WTC11 (cell line): Measurements from ENCODE around the gene BCL7C. TPM values are rescaled to one million over a fixed set of nuclear protein-coding genes. Genes with fewer than 3 reads are reported as not detected.

ENCODE experiments used
- ATAC-seq: fragments of 200-7000 bp; cut with Tn5 transposase; 2 replicates; pipeline ENCODE4 v1.10.0; 2021; ENCODE audit warnings: mild to moderate bottlenecking, moderate library complexity
- CTCF ChIA-PET: fragments of 300-600 bp; sonication (Branson Sonifier 250); formaldehyde crosslinking; loops from one replicate; lab custom pipeline; 2021; ENCODE audit warnings: antibody characterized with exemption; lab: Charles Lee
- POLR2A ChIA-PET: fragments of 350-600 bp; sonication (Branson Sonifier 250); formaldehyde crosslinking; loops from one replicate; lab custom pipeline; 2021; ENCODE audit warnings: antibody characterized with exemption; lab: Charles Lee
- DNase-seq: peaks from one replicate; pipeline ENCODE4 v3.0.0; 2021; ENCODE audit warnings: low spot score
- H3K27ac Mint-ChIP-seq: 2 replicates; pipeline ENCODE4 v1.8.0; 2021; ENCODE audit warnings: mixed read lengths
- H3K27me3 Mint-ChIP-seq: 2 replicates; pipeline ENCODE4 v1.8.0; 2021; ENCODE audit warnings: low read depth, mild to moderate bottlenecking, moderate library complexity, mixed read lengths
- H3K36me3 Mint-ChIP-seq: 2 replicates; pipeline ENCODE4 v1.8.0; 2021; ENCODE audit warnings: mixed read lengths
- H3K4me1 Mint-ChIP-seq: 2 replicates; pipeline ENCODE4 v1.8.0; 2022; ENCODE audit warnings: mixed read lengths
- H3K4me3 Mint-ChIP-seq: 2 replicates; pipeline ENCODE4 v1.8.0; 2021; ENCODE audit warnings: mild to moderate bottlenecking, moderate library complexity, mixed read lengths
- H3K9me3 Mint-ChIP-seq: 2 replicates; pipeline ENCODE4 v1.8.0; 2021; ENCODE audit warnings: mixed read lengths
- ATF3 ChIP-seq: sonication (generic); formaldehyde crosslinking; conservative IDR thresholded peaks from 2 replicates; pipeline ENCODE4 v1.8.1; 2022; ENCODE audit warnings: mild to moderate bottlenecking, missing genetic modification reagents
- ETV6 ChIP-seq: sonication (generic); formaldehyde crosslinking; IDR thresholded peaks from 2 replicates; pipeline ENCODE4 v1.8.1; 2022; ENCODE audit warnings: mild to moderate bottlenecking, missing genetic modification reagents
- FOXP1 ChIP-seq: sonication (generic); formaldehyde crosslinking; IDR thresholded peaks from 2 replicates; pipeline ENCODE4 v1.8.0; 2022; ENCODE audit warnings: missing genetic modification reagents, mild to moderate bottlenecking, moderate library complexity, borderline replicate concordance
- GRHL2 ChIP-seq: fragments of 250-450 bp; sonication (Bioruptor Pico); IDR thresholded peaks from 2 replicates; pipeline ENCODE4 v1.8.0; 2022; ENCODE audit warnings: mild to moderate bottlenecking, moderate library complexity; ENCODE audit not compliant: insufficient replicate concordance, severe bottlenecking
- IRF1 ChIP-seq: sonication (generic); formaldehyde crosslinking; IDR thresholded peaks from 2 replicates; pipeline ENCODE4 v1.8.0; 2023; ENCODE audit warnings: missing genetic modification reagents
- IRF2 ChIP-seq: sonication (generic); formaldehyde crosslinking; IDR thresholded peaks from 2 replicates; pipeline ENCODE4 v1.8.0; 2022; ENCODE audit warnings: low read depth, missing genetic modification reagents, borderline replicate concordance
- KAT7 ChIP-seq: sonication (generic); formaldehyde crosslinking; IDR thresholded peaks from 2 replicates; pipeline ENCODE4 v1.8.1; 2023; ENCODE audit warnings: missing genetic modification reagents, mild to moderate bottlenecking, borderline replicate concordance
- NFATC4 ChIP-seq: fragments of 250-450 bp; sonication (Bioruptor Pico); IDR thresholded peaks from 2 replicates; pipeline ENCODE4 v1.9.0; 2021; ENCODE audit warnings: mild to moderate bottlenecking
- RORB ChIP-seq: fragments of 250-450 bp; sonication (Bioruptor Pico); IDR thresholded peaks from 2 replicates; pipeline ENCODE4 v1.9.0; 2021; ENCODE audit warnings: mild to moderate bottlenecking
- SOX15 ChIP-seq: fragments of 250-450 bp; sonication (Bioruptor Pico); IDR thresholded peaks from 2 replicates; pipeline ENCODE4 v1.9.0; 2021; ENCODE audit warnings: mild to moderate bottlenecking
- TCF7 ChIP-seq: sonication (generic); formaldehyde crosslinking; IDR thresholded peaks from 2 replicates; pipeline ENCODE4 v1.8.0; 2022; ENCODE audit warnings: mild to moderate bottlenecking, low read depth, missing genetic modification reagents, moderate library complexity
- TEAD1 ChIP-seq: sonication (generic); formaldehyde crosslinking; IDR thresholded peaks from 2 replicates; pipeline ENCODE4 v1.8.0; 2022; ENCODE audit warnings: mild to moderate bottlenecking, missing genetic modification reagents
- TP53 ChIP-seq: sonication (generic); formaldehyde crosslinking; IDR thresholded peaks from 2 replicates; pipeline ENCODE4 v1.8.1; 2023; ENCODE audit warnings: mild to moderate bottlenecking, missing genetic modification reagents
- ZNF232 ChIP-seq: sonication (generic); formaldehyde crosslinking; IDR thresholded peaks from 2 replicates; pipeline ENCODE4 v1.8.0; 2022; ENCODE audit warnings: mild to moderate bottlenecking, missing genetic modification reagents
- ZNF263 ChIP-seq: sonication (generic); formaldehyde crosslinking; IDR thresholded peaks from 2 replicates; pipeline ENCODE4 v1.8.1; 2022; ENCODE audit warnings: low read depth, mild to moderate bottlenecking, moderate library complexity, missing genetic modification reagents
- ZNF317 ChIP-seq: sonication (generic); formaldehyde crosslinking; IDR thresholded peaks from 2 replicates; pipeline ENCODE4 v1.8.1; 2023; ENCODE audit warnings: low read depth, mild to moderate bottlenecking, moderate library complexity, missing genetic modification reagents, borderline replicate concordance
- ZNF423 ChIP-seq: fragments of 250-450 bp; sonication (Bioruptor Pico); IDR thresholded peaks from 2 replicates; pipeline ENCODE4 v2.1.2; 2022; ENCODE audit warnings: mild to moderate bottlenecking, moderate library complexity
- ZNF512 ChIP-seq: sonication (generic); formaldehyde crosslinking; IDR thresholded peaks from 2 replicates; pipeline ENCODE4 v1.8.1; 2022; ENCODE audit warnings: missing genetic modification reagents, borderline replicate concordance
- total RNA-seq: library from RNA; stranded (reverse); gene quantifications from 3 replicates; pipeline ENCODE4 v1.2.3, GENCODE V29; 2021
- TF ChIP-seq, protein P1 (sequence below): sonication (generic); formaldehyde crosslinking; IDR thresholded peaks from 2 replicates; pipeline ENCODE4 v1.8.0; 2023; ENCODE audit warnings: mild to moderate bottlenecking, missing genetic modification reagents
- TF ChIP-seq, protein P2 (sequence below): sonication (generic); formaldehyde crosslinking; IDR thresholded peaks from 2 replicates; pipeline ENCODE4 v1.8.0; 2022; ENCODE audit warnings: mild to moderate bottlenecking, missing genetic modification reagents
- TF ChIP-seq, protein P3 (sequence below): sonication (generic); formaldehyde crosslinking; IDR thresholded peaks from 2 replicates; pipeline ENCODE4 v1.8.0; 2022; ENCODE audit warnings: mild to moderate bottlenecking, missing genetic modification reagents

The BCL7C gene
- total RNA-seq, 1 experiment from 2014 or later = 18.3 TPM

GRCh38 chr16:30928390-30928789 is 34.5 kb upstream of the BCL7C start:
- DNase-seq = no peak
- Mint-ChIP-seq H3K4me1 (peaks cover 20% of the 10 kb centered on the region), H3K36me3 (peaks cover 29% of the 10 kb centered on the region), H3K27ac (no peak overlapping the region), H3K9me3 (no peaks in the 10 kb centered on the region), H3K4me3 (no peak overlapping the region), H3K27me3 (no peaks in the 10 kb centered on the region)
- TF ChIP-seq ZNF232 (CRISPR knock-in tag) (no peak), RORB (CRISPR knock-in tag) (no peak), TEAD1 (CRISPR knock-in tag) (no peak), IRF1 (no peak), ATF3 (no peak), SOX15 (CRISPR knock-in tag) (no peak), IRF2 (CRISPR knock-in tag) (no peak), ZNF423 (no peak), ZNF317 (CRISPR knock-in tag) (no peak)
- ChIA-PET CTCF (interaction anchor here (1.0 to 6.5 kb wide), 5 partner anchors 13 to 165 kb away, joined by 3 to 79 read pairs (median 7); no protein-coding TSS in a partner anchor), POLR2A (interaction anchor here (0.6 to 1.0 kb wide), 2 partner anchors 14 to 251 kb away, joined by 3 to 4 read pairs; partner anchors contain the start of gene FUS)
- no peak for ATAC-seq

GRCh38 chr16:30927789-30928378 is 34.0 kb upstream of the BCL7C start:
- CTCF ChIA-PET = interaction anchor here (1.0 to 6.5 kb wide), 5 partner anchors 13 to 165 kb away, joined by 3 to 79 read pairs (median 7); no protein-coding TSS in a partner anchor
- POLR2A ChIA-PET = interaction anchor here (0.6 to 1.0 kb wide), 2 partner anchors 14 to 252 kb away, joined by 3 to 4 read pairs; partner anchors contain the start of gene FUS
- H3K27ac Mint-ChIP-seq = no peak overlapping the region
- no peaks in the 10 kb centered on the region for H3K9me3 Mint-ChIP-seq
- peaks cover 29% of the 10 kb centered on the region for H3K36me3 Mint-ChIP-seq
- H3K27me3 Mint-ChIP-seq = no peaks in the 10 kb centered on the region
- ATAC-seq = peak; percentile 73
- TF ChIP-seq ZNF512 (CRISPR knock-in tag) = no peak
- no peak for TF ChIP-seq NFATC4 (CRISPR knock-in tag)
- TF ChIP-seq, protein P1, sequence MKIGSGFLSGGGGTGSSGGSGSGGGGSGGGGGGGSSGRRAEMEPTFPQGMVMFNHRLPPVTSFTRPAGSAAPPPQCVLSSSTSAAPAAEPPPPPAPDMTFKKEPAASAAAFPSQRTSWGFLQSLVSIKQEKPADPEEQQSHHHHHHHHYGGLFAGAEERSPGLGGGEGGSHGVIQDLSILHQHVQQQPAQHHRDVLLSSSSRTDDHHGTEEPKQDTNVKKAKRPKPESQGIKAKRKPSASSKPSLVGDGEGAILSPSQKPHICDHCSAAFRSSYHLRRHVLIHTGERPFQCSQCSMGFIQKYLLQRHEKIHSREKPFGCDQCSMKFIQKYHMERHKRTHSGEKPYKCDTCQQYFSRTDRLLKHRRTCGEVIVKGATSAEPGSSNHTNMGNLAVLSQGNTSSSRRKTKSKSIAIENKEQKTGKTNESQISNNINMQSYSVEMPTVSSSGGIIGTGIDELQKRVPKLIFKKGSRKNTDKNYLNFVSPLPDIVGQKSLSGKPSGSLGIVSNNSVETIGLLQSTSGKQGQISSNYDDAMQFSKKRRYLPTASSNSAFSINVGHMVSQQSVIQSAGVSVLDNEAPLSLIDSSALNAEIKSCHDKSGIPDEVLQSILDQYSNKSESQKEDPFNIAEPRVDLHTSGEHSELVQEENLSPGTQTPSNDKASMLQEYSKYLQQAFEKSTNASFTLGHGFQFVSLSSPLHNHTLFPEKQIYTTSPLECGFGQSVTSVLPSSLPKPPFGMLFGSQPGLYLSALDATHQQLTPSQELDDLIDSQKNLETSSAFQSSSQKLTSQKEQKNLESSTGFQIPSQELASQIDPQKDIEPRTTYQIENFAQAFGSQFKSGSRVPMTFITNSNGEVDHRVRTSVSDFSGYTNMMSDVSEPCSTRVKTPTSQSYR (CRISPR knock-in tag) = no peak
- no peak for TF ChIP-seq GRHL2 (CRISPR knock-in tag)
- no peak for TF ChIP-seq KAT7 (CRISPR knock-in tag)
- no peak for TF ChIP-seq FOXP1 (CRISPR knock-in tag)
- TF ChIP-seq TEAD1 (CRISPR knock-in tag) = no peak
- no peak for TF ChIP-seq TCF7
- TF ChIP-seq, protein P2, sequence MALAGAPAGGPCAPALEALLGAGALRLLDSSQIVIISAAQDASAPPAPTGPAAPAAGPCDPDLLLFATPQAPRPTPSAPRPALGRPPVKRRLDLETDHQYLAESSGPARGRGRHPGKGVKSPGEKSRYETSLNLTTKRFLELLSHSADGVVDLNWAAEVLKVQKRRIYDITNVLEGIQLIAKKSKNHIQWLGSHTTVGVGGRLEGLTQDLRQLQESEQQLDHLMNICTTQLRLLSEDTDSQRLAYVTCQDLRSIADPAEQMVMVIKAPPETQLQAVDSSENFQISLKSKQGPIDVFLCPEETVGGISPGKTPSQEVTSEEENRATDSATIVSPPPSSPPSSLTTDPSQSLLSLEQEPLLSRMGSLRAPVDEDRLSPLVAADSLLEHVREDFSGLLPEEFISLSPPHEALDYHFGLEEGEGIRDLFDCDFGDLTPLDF = no peak
- TF ChIP-seq, protein P3, sequence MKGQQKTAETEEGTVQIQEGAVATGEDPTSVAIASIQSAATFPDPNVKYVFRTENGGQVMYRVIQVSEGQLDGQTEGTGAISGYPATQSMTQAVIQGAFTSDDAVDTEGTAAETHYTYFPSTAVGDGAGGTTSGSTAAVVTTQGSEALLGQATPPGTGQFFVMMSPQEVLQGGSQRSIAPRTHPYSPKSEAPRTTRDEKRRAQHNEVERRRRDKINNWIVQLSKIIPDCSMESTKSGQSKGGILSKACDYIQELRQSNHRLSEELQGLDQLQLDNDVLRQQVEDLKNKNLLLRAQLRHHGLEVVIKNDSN (CRISPR knock-in tag) = no peak
- TF ChIP-seq TP53 (CRISPR knock-in tag) = no peak
- no peak for TF ChIP-seq ETV6 (CRISPR knock-in tag)
- no peak for TF ChIP-seq IRF2 (CRISPR knock-in tag)
- TF ChIP-seq ZNF263 (CRISPR knock-in tag) = no peak
- TF ChIP-seq, all 79 proteins: peak for 0
- DNase-seq = peak; percentile 85
- peak overlapping the region; percentile 12; the same call in 1 of the 2 replicates for H3K4me3 Mint-ChIP-seq
- peaks cover 20% of the 10 kb centered on the region for H3K4me1 Mint-ChIP-seq
